GM19395 (cell line): ENCODE results near the gene GALK2.

ENCODE experiments used
- ATAC-seq: cut with Tn5 transposase; IDR thresholded peaks from one replicate; pipeline ENCODE4 v1.9.1; 2021; ENCODE audit warnings: mild to moderate bottlenecking, moderate library complexity; ENCODE audit not compliant: unreplicated experiment

The GALK2 gene

GRCh38 chr15:49169880-49170597 lies at the start of gene GALK2:
TSS of gene GALK2 (plus strand) at chr15:49170247. CDS start at chr15:49170323, 76 bp downstream.
- ATAC-seq: peak; percentile 95

GRCh38 chr15:49120832-49121231 lies 49.2 kb upstream of the GALK2 start:
- ATAC-seq: no peak

- ATAC-seq: no peak
Observed at GRCh38 chr15:49121901-49122300, 48.1 kb upstream of the GALK2 start.

GRCh38 chr15:49122541-49123062 lies 47.4 kb upstream of the GALK2 start:
- no peak for ATAC-seq

DNA sequence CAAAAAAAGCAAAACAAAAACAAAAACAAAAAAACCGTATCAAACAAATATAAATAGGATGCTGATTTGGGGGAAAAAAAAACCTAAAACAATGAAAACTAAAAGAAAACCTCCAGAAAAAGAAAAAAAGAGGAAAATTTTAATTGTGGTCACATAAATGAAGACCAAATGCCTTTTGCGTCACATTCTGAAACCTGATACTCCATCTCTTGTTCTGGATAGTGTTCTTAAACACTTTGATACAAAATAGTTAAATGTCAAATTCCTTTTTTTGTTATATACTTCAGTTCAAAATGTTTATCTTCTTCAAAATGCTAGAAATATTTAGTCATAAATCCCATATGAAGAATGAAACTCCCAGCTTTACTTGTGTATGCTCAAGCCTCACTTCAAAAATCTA lies 45.7 kb upstream of the GALK2 start:
- no peak for ATAC-seq

DNA sequence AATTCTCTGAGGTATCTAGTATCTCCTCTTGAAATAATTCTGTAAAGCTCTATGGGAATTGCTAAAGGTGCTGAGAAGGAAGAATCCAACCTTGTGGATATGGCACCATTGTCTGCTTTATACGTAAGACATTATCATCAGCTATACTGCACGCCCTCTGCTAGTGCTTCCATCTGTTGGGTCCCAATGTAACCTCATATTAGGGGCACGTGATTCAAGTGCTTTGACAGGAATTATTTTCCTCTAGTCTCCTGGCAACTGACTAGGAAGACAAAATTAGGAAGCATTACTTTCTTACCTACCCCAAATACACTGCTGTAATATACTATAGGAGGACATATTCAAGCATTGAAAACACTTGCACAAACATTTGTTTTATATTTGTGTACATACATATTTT lies 38.6 kb upstream of the GALK2 start:
- no peak for ATAC-seq

GRCh38 chr15:49134683-49135341 lies 35.2 kb upstream of the GALK2 start:
- no peak for ATAC-seq

DNA sequence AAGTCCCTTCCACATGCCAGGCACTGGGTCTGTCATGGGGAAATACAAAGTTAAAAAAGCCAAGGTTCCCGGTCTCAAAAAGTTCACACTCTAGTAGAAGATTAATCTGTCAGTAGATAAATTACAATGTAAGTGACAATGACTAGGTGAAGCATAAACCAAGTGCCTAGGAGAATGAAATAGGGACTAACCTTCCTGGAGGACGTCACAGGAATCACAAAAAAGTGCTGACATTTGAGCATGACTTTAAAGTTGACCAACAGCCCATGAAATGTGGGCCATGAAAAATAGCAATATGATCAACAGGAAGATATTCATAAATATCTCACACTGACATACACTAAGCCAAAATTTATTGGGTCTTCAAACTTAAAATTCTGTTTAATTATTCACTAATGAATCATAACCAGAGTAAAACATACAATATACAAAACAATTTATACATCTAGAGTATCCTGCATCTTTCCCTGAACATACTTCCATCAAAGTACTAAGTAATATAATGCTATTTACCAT lies 34.6 kb upstream of the GALK2 start:
- no peak for ATAC-seq

- no peak for ATAC-seq
Observed at GRCh38 chr15:49135911-49136310, 34.1 kb upstream of the GALK2 start.

- no peak for ATAC-seq
Observed at GRCh38 chr15:49137861-49138260, 32.2 kb upstream of the GALK2 start.

DNA sequence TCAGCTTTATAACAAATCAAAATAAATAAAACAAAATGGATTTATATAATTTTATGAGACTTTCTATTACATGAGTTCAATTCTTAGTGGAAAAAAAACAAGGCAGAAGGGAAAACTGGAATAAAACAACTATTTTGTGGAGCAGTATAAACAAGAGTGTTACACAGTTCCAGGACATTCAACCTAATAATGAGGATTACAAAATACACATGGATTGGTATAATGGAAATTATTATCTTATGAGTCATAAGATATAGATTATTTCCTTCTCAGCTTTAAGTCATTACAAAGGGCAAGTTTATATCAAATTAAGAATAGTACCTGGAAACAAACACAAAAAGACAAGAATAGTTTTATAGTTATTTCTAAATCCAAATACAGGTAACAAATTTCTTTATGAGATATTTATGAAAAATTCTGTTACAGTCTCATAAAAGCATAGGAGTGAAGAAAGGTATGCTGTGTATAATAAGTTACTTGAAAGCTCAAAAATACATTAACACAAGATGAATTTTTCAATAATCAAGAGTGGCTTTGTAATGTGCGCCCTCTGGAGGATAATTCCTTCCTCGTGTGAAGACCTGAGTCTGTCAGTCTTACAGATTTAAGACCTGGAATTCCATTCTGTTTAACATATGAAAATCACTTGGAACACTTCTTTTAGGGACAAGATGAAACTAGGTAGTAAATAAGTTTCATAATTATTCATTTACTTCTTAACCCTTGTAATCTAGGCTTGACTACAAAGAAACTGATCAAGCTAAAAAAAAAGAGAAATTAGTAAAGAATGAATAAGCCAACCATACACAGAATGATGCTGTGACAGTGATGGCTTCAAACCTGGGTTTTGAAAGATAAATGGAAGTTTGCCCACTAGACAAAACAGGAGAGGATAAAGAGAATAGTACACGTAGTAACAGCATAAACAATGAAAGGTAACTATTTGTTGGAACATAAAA lies 24.1 kb upstream of the GALK2 start:
- ATAC-seq: no peak

GRCh38 chr15:49148298-49148697 lies 21.7 kb upstream of the GALK2 start:
- ATAC-seq: no peak

GRCh38 chr15:49148727-49149126 lies 21.3 kb upstream of the GALK2 start:
- ATAC-seq: no peak

DNA sequence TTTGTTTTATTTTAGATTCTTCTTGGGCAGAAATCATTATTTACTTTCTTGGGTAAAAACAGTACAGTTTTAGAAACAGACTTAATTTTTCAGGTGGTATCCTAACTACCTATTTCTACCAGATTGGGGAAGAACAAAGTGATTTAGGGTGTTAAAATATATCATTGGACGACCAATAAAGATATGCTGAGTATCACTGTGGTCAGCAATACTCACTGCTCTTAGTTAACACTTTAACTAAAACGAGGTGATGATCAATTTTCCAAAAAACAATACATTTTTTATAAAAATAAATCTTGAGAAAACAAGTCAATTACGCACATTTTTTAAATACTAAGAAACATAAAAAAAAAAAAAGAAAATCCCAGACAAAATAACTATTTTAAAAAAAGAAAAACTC lies 18.2 kb upstream of the GALK2 start:
- no peak for ATAC-seq

DNA sequence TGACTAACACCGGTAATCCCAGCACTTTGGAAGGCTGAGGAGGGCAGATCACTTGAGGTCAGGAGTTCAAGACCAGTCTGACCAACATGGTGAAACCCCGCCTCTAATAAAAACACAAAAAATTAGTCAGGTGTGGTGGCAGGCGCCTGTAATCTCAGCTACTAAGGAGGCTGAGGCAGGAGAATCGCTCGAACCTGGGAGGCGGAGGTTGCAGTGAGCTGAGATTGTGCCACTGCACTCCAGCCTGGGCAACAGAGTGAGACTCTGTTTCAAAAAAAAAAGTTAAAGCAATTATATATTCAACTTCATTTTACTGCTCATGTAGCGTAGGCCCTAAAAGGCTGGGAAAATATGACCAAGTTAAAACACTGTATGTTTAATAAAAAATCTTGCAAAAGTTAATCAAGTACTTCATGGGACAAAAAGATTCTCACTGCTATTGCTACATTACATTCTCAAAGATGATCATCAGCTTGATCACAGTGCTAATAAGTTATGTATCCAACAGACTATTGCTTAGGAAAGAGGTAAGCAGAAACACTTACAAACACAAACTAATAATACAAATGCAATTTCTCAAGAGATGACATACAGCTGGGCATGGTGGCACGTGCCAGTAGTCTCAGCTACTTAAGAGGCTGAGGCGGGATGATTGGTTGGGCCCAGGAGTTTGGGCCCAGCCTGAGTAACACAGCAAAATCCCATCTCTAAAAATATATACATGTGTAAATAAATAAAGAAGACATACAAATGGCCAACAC lies 17.3 kb upstream of the GALK2 start:
- no peak for ATAC-seq

DNA sequence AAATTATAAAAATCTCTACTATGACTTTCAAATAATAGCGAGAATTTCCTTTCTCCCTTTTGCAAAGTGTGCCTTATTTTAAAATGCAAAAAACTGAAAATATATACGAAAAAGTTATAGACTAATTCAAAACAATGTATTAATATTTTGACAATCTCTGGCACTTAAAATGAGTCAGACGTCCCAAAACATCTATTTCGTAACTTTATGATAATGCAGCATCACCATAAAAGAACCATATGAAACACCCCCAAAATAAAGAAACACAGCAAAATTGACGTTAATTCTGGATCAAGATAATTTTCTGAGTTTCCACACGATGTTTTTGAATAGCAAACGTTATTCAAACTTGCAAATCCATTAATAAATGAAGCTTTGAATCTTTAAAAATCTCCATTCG lies 15.7 kb upstream of the GALK2 start:
- ATAC-seq: no peak

- no peak for ATAC-seq
Observed at GRCh38 chr15:49154799-49155109, 15.3 kb upstream of the GALK2 start.

- peak; percentile 93 for ATAC-seq
Observed at GRCh38 chr15:49155110-49155833, 14.8 kb upstream of the GALK2 start, which contains the start of gene COPS2. TSS of gene COPS2 (minus strand) at chr15:49155599. CDS start at chr15:49155578, 21 bp downstream.

DNA sequence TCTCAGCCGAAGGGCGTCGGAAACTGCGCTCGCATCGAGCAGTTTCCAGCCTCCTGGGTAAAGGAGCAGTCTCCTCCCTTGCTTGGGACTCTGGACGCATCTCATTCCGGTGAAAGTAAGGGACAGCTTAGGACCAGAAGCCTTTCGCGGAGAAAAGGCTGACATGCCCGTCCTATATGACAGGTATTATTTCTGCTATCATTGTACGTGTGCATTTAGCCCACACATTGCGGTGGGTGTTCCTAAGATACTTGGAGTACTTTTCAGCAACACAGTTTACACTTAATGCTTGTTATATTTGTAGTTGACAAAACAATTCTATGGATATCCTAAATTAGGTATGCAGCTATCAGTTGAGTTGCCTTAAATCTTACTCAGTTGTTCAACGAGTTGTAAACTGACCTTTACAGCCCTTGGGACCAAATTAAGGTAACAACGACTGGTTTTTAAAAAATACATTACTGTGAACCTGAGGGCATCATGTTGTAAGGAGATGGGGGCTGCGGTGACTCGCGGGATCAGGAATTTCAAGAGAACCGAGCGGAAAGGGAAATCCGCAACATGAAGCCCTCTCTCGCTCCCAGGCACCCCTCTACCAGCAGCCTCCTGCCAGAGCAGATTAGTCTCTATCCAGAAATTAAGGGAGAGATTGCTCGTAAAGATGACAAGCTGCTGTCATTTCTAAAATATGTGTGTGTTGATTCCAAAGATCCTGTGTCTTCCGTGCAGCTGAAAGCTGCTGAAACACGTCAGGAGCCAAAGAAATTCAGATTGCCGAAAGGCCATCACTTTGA lies 14.0 kb upstream of the GALK2 start:
- ATAC-seq: peak; percentile 29
